Tibial nerve (tissue), 3 donors: ENCODE data around the gene ARPC1B.

Source experiments
- POLR2A ChIP-seq, 2 donors: fragments of 450-650 bp; IDR thresholded peaks; one replicate each; pipeline ENCODE4 v1.6.1; 2017; ENCODE audit warnings: antibody characterized with exemption in 2 of 2, mild to moderate bottlenecking in 2 of 2, moderate library complexity in 2 of 2
- TF ChIP-seq, protein P1 (sequence below), 5 experiments: fragments of 200-600 bp in 3 of 5; fragments of 450-650 bp in 2 of 5; sonication (generic) in 3 of 5; IDR thresholded peaks; one replicate each; pipeline ENCODE4 v1.5.1; 2016 to 2019; ENCODE audit warnings: antibody characterized with exemption in 5 of 5, mild to moderate bottlenecking in 3 of 5, moderate library complexity in 2 of 5

DNA sequence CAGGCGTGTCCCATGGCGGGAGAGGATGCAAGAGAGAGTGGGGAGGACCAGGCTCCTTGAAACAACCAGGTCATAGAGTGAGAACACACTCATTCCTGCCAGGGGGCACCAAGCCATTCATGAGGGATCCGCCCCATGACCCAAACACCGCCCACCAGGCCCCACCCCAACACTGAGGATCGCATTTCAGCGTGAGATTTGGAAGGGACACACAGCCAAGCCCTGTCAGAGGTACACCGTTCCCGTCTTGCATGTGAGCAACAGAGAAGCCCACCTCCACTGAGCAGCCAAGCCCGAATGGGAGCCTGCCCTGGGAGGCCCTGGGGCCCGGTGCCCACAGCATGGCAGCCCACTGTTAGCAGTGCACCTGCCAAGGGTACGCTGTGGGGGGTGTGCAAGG lies 7.9 kb upstream of the ARPC1B start:
- TF ChIP-seq, protein P1, sequence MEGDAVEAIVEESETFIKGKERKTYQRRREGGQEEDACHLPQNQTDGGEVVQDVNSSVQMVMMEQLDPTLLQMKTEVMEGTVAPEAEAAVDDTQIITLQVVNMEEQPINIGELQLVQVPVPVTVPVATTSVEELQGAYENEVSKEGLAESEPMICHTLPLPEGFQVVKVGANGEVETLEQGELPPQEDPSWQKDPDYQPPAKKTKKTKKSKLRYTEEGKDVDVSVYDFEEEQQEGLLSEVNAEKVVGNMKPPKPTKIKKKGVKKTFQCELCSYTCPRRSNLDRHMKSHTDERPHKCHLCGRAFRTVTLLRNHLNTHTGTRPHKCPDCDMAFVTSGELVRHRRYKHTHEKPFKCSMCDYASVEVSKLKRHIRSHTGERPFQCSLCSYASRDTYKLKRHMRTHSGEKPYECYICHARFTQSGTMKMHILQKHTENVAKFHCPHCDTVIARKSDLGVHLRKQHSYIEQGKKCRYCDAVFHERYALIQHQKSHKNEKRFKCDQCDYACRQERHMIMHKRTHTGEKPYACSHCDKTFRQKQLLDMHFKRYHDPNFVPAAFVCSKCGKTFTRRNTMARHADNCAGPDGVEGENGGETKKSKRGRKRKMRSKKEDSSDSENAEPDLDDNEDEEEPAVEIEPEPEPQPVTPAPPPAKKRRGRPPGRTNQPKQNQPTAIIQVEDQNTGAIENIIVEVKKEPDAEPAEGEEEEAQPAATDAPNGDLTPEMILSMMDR (IDR thresholded peaks at IDR 0.05): no peak
- TF ChIP-seq POLR2A (IDR thresholded peaks at IDR 0.05): no peak
